Keratinocyte (primary cell): ENCODE results near the gene SPNS1. TPM values are rescaled to one million over a fixed set of nuclear protein-coding genes. Genes with fewer than 3 reads are reported as not detected.

ENCODE experiments used
- DNase-seq: peaks from one replicate; pipeline ENCODE4 v3.0.0-alpha.2; 2011; ENCODE audit warnings: low read depth, missing footprints, low spot score
- FAIRE-seq: peaks from 2 replicates; lab custom pipeline; 2011; peaks lifted over from hg19 to GRCh38; lab: Jason Lieb, UNC
- H2AFZ ChIP-seq: 2 replicates; pipeline ENCODE4 v1.6.0; 2012; ENCODE audit warnings: low read length, control low read depth, inconsistent platforms; ENCODE audit not compliant: control insufficient read depth
- H3K27ac ChIP-seq: 2 replicates; pipeline ENCODE4 v1.5.1; 2011; ENCODE audit warnings: low read length; ENCODE audit not compliant: control insufficient read depth, insufficient read depth
- H3K27me3 ChIP-seq: 3 replicates; pipeline ENCODE4 v1.6.0; 2011; ENCODE audit warnings: low read length; ENCODE audit not compliant: control insufficient read depth, insufficient read depth; ENCODE audit errors: extremely low read depth
- H3K36me3 ChIP-seq, 2 experiments: 2 replicates in 1 of 2; 3 replicates in 1 of 2; pipeline ENCODE4 v1.5.1; 2011; ENCODE audit warnings: low read length in 2 of 2, mild to moderate bottlenecking in 1 of 2; ENCODE audit not compliant: control insufficient read depth in 2 of 2, insufficient read depth in 2 of 2; ENCODE audit errors: extremely low read depth in 1 of 2
- H3K4me1 ChIP-seq: 3 replicates; pipeline ENCODE4 v1.5.1; 2011; ENCODE audit warnings: low read length; ENCODE audit not compliant: control insufficient read depth, insufficient read depth; ENCODE audit errors: extremely low read depth
- H3K4me2 ChIP-seq: 3 replicates; pipeline ENCODE4 v1.6.0; 2011; ENCODE audit warnings: low read depth, low read length; ENCODE audit not compliant: control insufficient read depth, insufficient read depth; ENCODE audit errors: extremely low read depth
- H3K4me3 ChIP-seq, 3 experiments: fragments of 200-600 bp in 1 of 3; sonication (generic) in 1 of 3; 2 replicates in 2 of 3; 3 replicates in 1 of 3; pipeline ENCODE4 v1.5.1; 2011 to 2016; ENCODE audit warnings: low read length in 3 of 3, mild to moderate bottlenecking in 3 of 3, control low read depth in 2 of 3, inconsistent platforms in 1 of 3, low read depth in 1 of 3, mixed read lengths in 1 of 3, mixed run types in 1 of 3, moderate library complexity in 1 of 3; ENCODE audit not compliant: control insufficient read depth in 2 of 3, insufficient read depth in 2 of 3; ENCODE audit errors: extremely low read depth in 1 of 3
- H3K79me2 ChIP-seq: 2 replicates; pipeline ENCODE4 v1.6.0; 2012; ENCODE audit warnings: low read length; ENCODE audit not compliant: control insufficient read depth, insufficient read depth
- H3K9ac ChIP-seq: 3 replicates; pipeline ENCODE4 v1.6.0; 2011; ENCODE audit warnings: low read length; ENCODE audit not compliant: control insufficient read depth, insufficient read depth; ENCODE audit errors: extremely low read depth
- H3K9me1 ChIP-seq: 3 replicates; pipeline ENCODE4 v1.6.0; 2011; ENCODE audit warnings: low read length; ENCODE audit not compliant: control insufficient read depth, insufficient read depth; ENCODE audit errors: extremely low read depth
- H3K9me3 ChIP-seq: 2 replicates; pipeline ENCODE4 v1.5.1; 2012; ENCODE audit warnings: low read depth, low read length; ENCODE audit not compliant: control insufficient read depth
- H4K20me1 ChIP-seq: 3 replicates; pipeline ENCODE4 v1.6.0; 2011; ENCODE audit warnings: low read length; ENCODE audit not compliant: control insufficient read depth, insufficient read depth; ENCODE audit errors: extremely low read depth
- CTCF ChIP-seq, 3 experiments: IDR thresholded peaks in 1 of 3; conservative IDR thresholded peaks in 1 of 3; optimal IDR thresholded peaks in 1 of 3; 2 replicates in 2 of 3; 3 replicates in 1 of 3; pipeline versions ENCODE3 to v1.5.1; 2011; ENCODE audit warnings: low read length in 3 of 3, mild to moderate bottlenecking in 3 of 3, moderate library complexity in 2 of 3, control low read depth in 1 of 3, inconsistent platforms in 1 of 3; ENCODE audit not compliant: insufficient read depth in 2 of 3; ENCODE audit errors: extremely low read depth in 1 of 3
- EZH2 ChIP-seq: IDR thresholded peaks from one replicate; pipeline ENCODE4 v1.6.1; 2012; ENCODE audit warnings: inconsistent platforms, mild to moderate bottlenecking, low read length, moderate library complexity
- dilution Hi-C: fragments of 300-500 bp; cut with MboI; formaldehyde crosslinking; loops from one replicate; pipeline ENCODE4 v1.7.0; 2020; ENCODE audit warnings: low sequenced_read_pairs; ENCODE audit not compliant: extremely low pct_ligation_motif_present
- polyA plus RNA-seq, 5 experiments: library from polyadenylated mRNA; depleted of rRNA in 3 of 5; stranded (reverse) in 3 of 5; stranded (forward) in 1 of 5; unstranded in 1 of 5; fragments of >200 nt; gene quantifications; 1 replicate in 1 of 5; 2 replicates in 3 of 5; 3 replicates in 1 of 5; pipeline versions ENCODE4 v1.2.1 to v1.2.3, GENCODE V29; 2011 to 2012; ENCODE audit warnings: missing spikeins in 2 of 5, low read depth in 1 of 5, low replicate concordance in 1 of 5

The SPNS1 gene
- polyA plus RNA-seq, 1 donor (not counting 4 experiments of a cell fraction or from before 2014, with no cell fraction given): 16.3 TPM

DNA sequence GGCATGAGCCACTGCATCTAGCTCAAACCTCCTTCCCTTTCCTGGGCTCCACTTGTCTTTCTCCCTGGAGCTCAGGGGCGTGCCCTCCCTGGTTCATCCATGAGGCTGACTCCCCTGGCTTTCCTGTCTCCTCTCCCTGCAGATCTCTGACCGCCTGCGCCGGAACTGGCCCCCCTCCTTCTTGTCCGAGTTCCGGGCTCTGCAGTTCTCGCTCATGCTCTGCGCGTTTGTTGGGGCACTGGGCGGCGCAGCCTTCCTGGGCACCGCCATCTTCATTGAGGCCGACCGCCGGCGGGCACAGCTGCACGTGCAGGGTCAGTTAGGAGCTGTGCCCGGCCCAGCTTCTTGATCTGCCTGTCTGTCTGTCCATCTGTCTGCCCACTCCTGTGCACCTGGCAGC, 9.1 kb downstream of the SPNS1 start:
- Histone ChIP-seq H3K27me3 (no peaks in the 10 kb centered on the region), H3K9ac (no peak overlapping the region), H3K27ac (no peak overlapping the region), H3K4me1 (no peaks in the 10 kb centered on the region), H3K9me3 (peaks cover 1% of the 10 kb centered on the region), H3K9me1 (no peaks in the 10 kb centered on the region), H3K36me3 (peaks cover 17 to 30% of the 10 kb centered on the region in 2 experiments), H3K4me3 (no peak overlapping the region), H3K4me2 (no peak overlapping the region), H3K79me2 (no peaks in the 10 kb centered on the region), H2AFZ (no peak overlapping the region), H4K20me1 (no peaks in the 10 kb centered on the region)
- no peak for TF ChIP-seq CTCF (optimal IDR thresholded peaks at IDR 0.05 in 1 of 3, IDR thresholded peaks at IDR 0.05 in 1 of 3, conservative IDR thresholded peaks at IDR 0.05 in 1 of 3; ENCODE audit: extremely low read depth in 1 of 3, insufficient read depth in 2 of 3, low read length in 3 of 3)
- TF ChIP-seq EZH2: no peak
- dilution Hi-C loops: no loop called here
- no peak for FAIRE-seq
- DNase-seq: no peak

GRCh38 chr16:28984091-28984490, 9.5 kb downstream of the SPNS1 start:
- no peak overlapping the region for H3K4me3 ChIP-seq
- no peak for FAIRE-seq

More at GRCh38 chr16:28984091-28984490, 9.5 kb downstream of the SPNS1 start:
- dilution Hi-C loops: no loop called here
- no peaks in the 10 kb centered on the region for H3K9me1 ChIP-seq
- no peak overlapping the region for H3K27ac ChIP-seq
- no peak overlapping the region for H3K4me2 ChIP-seq
- peaks cover 1% of the 10 kb centered on the region for H3K9me3 ChIP-seq
- H2AFZ ChIP-seq: no peak overlapping the region
- H3K9ac ChIP-seq: no peak overlapping the region
- H3K4me1 ChIP-seq: no peaks in the 10 kb centered on the region
- no peaks in the 10 kb centered on the region for H3K27me3 ChIP-seq
- no peak for DNase-seq
- H4K20me1 ChIP-seq: no peaks in the 10 kb centered on the region
- TF ChIP-seq CTCF (optimal IDR thresholded peaks at IDR 0.05 in 1 of 3, IDR thresholded peaks at IDR 0.05 in 1 of 3, conservative IDR thresholded peaks at IDR 0.05 in 1 of 3; ENCODE audit: extremely low read depth in 1 of 3, insufficient read depth in 2 of 3, low read length in 3 of 3) (no peak), EZH2 (no peak)
- peaks cover 17 to 28% of the 10 kb centered on the region in 2 experiments for H3K36me3 ChIP-seq
- no peaks in the 10 kb centered on the region for H3K79me2 ChIP-seq
